ENCODE data around the gene KLHDC9.
"Not testable (repeated sequence)": the region's sequence is repeated elsewhere in the genome, so short reads cannot be mapped to it uniquely, and the experiment has no call there.

The KLHDC9 gene

DNA sequence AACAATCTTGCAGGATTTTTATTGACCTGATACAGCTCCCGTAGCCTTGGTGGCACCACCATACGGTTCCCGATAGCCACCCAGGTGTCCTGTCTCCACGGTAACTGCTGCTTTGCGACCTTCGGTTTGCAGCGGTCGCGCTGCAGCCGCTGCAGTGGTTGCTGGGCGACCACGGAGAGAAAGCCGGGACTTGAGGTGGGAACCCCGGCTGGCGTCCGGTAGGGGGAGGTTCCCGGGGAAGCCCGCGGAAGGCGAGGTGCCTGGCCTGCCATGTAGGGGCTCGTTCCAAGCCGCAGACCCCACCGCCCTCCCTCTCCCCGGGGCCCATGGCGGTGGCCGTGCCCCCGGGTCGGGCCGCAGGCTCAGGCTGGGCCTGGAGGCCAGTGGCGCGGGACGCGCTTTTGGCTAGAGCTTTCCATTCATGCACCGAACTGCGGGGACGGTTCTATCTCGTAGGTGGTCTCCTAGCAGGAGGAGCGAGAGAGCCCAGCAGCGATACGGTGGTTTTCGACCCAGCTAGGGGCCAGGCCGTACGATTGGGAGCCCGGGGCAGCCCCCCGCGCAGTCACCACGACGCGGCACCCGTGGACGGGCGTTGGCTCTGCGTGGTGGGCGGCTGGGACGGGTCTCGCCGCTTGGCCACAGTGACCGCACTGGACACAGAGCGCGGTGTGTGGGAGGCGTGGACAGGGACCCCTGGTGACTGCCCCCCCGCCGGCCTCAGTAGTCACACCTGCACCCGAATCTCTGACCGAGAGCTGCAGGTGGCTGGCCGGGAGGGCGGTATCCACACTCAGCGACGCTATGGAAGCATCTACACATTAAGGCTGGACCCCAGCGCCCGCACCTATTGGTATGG is at the start of gene KLHDC9:
TSS of gene KLHDC9 (plus strand) at position 152 of the 859 bp plus-strand sequence. CDS start at position 327, 175 bp downstream.
- no peak for DNase-seq

DNA sequence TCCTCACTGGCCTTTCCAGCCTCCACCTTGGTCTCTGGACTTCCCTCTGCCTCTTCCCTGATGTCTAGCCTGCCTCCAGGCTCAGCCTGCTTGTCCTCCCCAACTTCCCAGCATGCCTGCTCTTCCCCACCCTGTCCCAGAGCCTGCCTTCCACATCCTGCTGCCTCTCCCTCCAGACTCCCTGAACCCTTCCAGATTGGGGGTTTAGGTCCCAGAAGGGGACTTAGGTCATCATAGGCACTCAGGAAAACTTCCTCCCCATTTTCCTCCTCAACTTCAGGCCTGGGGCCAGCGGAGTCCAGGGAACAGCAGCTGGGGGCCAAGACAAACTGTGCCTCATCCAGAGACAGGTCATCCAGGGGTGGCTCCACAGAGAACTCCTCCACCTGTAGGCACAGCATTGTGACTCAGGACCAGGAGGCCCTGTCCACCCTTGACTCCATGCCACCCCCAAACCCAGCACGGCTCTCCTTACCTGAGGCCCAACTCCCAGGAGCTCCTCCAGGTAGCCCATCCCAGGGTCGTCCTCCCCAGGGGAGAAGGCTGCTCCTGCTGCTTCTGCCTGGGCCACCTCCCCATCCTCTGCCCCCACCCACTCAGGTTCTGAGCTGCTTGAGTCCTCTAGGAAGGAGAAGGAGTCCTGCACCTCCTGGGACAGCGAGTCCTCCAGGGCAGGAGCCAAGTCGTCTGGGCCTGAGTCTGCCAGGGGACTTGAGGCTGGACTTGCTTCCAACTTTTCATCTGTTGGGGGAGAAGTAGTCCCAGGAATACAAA is 49.0 kb upstream of the KLHDC9 start:
- DNase-seq = no peak

DNA sequence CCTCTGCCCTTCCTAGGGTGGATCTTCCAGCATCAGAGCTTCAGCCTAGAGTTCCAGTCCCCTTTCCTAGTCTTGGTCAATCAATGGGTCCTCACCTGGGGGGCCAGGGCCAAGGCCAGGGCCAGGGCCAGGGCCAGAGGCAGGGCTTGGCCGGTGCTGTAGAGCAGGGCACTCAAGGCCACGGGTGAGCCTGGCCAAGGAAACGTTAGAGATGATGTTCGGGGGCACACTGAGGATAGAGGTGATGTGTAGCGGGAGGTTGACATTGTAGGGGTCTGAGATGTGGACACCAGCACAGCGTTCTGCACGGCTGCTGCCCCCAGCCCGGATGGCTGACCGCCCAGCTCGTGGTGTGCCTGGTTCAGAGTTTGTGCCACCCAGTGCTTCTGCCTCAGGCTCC is 46.9 kb upstream of the KLHDC9 start:
- DNase-seq = no peak

DNA sequence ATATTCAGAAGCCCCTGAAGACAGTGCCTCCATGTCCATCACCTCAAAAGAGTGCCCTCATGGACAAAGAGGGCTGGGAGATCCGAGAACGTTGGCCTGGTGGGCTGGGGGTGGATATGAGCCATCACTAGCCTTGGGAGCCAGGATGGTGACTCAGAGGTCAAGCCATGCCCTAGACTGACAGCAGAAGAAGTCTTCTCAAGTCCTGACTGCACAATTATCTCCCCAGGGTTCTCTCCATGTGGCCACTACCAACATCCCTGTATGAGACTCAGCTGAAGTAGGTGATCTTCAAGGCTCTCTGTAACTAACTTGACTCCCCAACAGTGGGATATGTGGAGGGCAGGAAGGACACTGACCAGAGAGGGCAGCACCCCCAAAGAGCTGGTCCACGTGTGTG is 45.3 kb upstream of the KLHDC9 start:
- no peak for DNase-seq

- no peak for DNase-seq
These were observed 43.9 kb upstream of the KLHDC9 start for GRCh38 chr1:161054232-161054631.

GRCh38 chr1:161054805-161055204 is 43.4 kb upstream of the KLHDC9 start:
- DNase-seq = no peak

- DNase-seq = no peak
These were observed 38.9 kb upstream of the KLHDC9 start for GRCh38 chr1:161059293-161059692.

- DNase-seq = no peak
These were observed 36.7 kb upstream of the KLHDC9 start for GRCh38 chr1:161061419-161061818.

DNA sequence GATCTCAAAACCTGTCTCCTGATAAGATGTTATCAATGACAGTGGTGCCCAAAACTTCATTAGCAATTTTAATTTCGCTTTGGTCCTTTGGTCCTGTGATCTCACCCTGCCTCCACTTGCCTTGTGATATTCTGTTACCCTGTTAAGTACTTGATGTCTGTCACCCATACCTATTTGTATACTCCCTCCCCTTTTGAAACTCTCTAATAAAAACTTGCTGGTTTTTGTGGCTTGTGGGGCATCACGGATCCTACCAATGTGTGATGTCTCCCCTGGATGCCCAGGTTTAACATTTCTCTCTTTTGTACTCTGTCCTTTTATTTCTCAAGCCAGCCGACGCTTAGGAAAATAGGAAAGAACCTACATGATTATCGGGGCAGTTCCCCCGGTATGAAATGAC is 34.2 kb upstream of the KLHDC9 start:
- not testable (repeated sequence) for DNase-seq

GRCh38 chr1:161065681-161066080 is 32.5 kb upstream of the KLHDC9 start:
- DNase-seq = not testable (repeated sequence)

- DNase-seq = no peak
These were observed 31.5 kb upstream of the KLHDC9 start for GRCh38 chr1:161066694-161067093.

DNA sequence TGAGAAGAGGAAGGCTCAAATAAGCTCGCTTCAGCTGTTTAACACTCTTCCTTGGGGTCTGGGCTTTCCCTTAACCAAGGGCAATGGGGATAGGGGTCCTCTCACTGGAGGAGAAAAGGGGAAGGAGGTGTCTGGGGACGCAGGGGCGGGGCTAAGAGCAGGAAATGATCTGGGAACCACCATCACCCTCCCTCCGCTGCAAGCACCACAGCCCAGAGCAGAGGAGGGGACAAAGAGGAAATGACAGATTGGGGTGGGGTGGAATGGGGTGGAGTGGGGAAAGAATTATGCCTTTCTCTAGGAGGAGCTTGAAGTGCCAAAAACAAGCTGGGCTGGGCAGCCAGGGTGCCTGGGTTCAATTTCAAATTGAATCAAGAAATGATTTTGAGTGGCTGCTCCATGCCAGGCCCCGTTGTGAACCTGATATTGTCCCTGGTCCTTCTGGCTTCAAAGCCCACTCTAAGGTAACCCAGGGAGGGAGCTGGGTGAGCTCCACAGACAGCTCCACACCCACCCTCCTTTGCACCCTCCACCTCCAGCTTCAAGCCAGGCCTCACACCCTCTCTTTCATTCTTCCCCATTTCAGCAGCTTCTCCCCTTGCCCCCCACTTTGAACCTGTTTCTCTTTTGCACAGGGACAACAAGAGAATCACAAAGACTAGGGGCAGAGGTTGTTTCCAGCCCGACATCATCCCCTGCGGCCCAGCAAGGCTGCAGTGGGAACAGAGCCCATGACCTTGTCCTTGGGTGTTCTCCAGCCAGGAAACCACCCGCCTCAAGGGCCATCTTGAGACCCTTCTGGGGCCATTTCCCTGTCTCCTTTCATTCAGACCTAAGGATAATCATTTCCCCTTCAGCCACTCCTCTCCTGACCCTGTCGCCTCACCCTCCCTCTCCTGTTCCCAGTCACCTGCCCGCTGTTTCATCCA is 29.6 kb upstream of the KLHDC9 start:
- peak; percentile 94 for DNase-seq

DNA sequence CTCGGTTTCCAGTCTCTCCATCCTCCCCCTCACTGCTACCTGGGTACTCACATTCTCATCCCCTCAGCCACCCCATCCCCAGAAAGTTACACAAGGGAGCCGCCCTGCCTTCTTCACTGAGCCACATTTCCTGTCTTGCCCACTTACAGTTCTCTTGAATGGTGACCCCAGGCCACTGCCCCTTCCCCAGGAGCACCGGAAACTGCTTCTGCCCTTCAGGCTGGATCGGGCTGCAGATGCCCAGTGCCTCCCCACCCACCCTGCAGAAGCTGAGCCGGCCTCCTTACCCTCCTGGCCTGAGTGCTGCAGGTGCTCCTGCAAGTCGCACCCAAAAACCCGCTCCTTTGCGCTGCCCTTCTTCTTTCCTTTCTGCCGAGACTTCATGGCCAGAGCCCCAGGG is 28.9 kb upstream of the KLHDC9 start:
- DNase-seq = no peak

DNA sequence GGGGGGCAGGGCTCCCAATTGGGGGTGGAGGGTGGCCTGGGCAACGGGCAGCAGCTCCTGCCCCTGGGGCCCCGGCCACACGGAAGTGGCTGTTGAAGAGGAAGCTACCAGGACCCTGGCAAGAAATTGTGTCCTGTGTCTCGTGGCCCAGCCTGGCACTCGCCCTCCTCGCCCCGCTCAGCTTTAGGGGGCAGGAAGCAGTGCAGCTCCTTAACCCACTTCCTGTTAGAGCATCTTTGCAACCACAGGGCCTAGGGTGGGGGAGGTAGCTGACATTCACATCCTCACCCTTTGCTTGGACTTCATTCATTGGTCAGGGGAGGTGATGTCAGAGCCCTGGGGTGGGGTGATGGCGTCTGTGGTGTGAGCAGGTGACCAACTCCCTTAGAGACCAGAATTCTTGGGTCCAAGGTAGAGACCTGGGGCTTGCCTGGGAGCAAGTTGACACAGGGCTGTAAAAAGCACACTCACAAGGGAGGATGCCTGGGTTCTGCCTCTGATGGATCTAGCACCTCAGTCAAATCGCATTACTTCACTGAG is 28.4 kb upstream of the KLHDC9 start, which contains the start of gene ARHGAP30:
TSS of gene ARHGAP30 (minus strand) at position 161 of the 540 bp plus-strand sequence. CDS start 267 bp downstream, outside the sequence.
- peak; percentile 95 for DNase-seq

GRCh38 chr1:161070761-161071160 is 27.4 kb upstream of the KLHDC9 start:
- DNase-seq = no peak

DNA sequence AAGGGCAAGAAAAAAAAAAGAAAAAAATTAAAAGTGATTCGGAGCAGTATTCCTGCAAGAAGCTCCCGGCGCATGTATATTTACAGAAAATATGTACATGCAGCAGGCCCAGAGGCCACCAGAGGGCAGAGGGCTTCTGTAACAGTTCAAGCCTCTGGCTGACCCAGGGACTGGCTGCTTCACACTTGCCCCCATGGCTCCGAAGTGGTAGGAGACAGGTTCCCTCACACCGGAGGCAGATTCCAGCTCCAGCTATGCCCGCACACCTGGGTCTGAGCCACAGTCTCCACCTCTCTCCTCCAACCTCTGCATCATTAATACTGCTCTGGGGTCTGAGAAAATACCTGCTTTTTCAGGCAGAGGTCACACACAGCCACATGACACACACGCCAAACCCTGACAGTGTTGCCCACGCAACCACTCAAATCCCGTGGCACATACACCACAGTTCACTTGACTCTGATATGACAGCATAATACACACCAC is 26.2 kb upstream of the KLHDC9 start:
- DNase-seq = peak; percentile 69

GRCh38 chr1:161072751-161073449 is 25.3 kb upstream of the KLHDC9 start:
- no peak for DNase-seq

DNA sequence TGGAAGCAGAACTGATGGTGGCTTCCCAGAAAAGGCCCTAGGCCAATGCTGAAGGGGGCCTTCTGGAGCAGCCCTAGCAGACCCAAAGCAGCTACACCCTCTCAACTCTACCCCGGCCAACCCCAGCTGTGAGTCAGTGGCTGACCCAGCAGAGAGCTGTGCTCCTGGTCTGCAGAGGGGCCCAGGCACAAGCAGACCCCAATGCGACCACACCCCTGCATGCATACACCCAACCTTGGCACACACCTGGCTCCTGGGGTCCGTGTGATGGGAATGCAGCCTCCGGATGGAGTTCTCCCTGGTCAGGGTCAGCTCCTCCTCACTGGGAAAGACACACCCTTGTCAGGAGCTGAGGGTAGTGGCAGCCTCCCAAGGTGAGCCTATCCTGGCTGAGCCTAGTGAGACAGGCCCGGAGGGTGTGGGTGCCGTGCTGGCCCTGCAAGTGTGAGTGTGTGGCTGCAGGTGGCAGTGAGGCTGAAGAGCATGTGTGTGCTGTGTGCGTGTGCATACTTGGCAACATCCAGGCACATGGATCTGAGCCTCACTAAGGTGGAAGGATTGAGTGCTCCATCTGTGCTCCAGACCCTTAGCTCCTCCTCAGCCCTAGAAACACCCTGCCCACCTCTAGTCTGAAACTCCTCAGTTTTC is 24.6 kb upstream of the KLHDC9 start:
- DNase-seq = no peak

GRCh38 chr1:161074676-161075368 is 23.3 kb upstream of the KLHDC9 start:
- DNase-seq = no peak

DNA sequence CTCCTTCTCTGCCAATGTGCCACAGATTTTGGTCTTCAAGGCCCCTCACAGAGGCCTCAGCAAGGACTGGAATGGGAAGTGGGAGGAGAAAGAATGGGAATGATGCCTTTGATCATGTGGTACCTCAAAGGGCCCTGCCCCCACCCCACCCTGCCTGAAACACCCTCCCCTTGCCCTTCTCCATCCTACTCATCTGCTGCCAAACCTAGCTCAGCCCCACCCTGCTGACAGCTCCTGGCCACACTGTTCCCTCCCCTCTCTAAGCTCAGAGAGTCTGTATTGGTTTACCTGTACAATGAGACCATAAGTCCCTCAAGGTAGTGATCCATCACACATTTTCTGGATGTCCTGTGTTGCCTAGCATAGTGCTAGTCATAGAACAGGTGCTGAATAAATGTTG is 21.8 kb upstream of the KLHDC9 start:
- DNase-seq = no peak

Data from MV-4-11 (cell line).